Eye (tissue), 1 donor: ENCODE data around the gene TNFSF4.

ENCODE experiments used
- DNase-seq: peaks from one replicate; pipeline ENCODE4 v3.0.0-alpha.2; 2015

TNFSF4 gene

DNA sequence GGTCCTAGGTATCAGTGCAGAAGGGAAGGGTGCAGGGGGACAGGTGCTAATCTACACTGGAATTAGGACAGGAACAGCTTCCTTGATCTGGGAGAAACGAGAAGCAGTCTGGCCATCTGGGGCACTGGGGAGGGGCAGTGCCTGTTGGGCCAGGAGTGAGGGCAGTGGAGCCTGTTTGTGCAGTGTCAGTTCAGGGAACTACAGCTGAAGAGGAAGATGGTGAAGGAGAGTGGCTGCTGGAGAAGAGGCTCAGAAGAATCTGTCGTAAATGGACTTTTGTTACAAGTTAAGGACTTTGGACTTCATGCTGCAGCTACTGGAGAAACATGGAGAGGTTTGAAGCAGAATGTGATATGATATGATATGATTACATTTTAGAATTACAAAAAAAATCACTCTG is 3.2 kb upstream of the TNFSF4 start:
- DNase-seq = no peak

DNA sequence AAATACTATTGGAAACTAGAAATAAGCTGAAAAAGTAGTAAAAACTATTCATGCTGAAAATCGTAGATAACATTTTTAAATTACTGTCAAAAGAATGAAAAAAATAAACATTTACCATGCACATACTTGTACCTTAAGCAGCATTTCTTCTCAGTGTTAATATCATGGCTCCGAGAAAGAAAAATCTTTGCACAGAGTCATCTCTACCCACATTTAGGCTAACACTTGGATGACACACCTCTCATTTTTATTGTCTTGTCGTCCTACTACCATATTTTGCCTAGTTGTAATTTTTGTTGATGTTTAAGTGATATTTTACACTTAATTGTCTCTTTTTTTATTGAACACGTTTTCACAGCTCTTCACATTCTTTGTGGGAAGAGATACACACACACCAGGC is 1.7 kb upstream of the TNFSF4 start:
- DNase-seq = no peak

DNA sequence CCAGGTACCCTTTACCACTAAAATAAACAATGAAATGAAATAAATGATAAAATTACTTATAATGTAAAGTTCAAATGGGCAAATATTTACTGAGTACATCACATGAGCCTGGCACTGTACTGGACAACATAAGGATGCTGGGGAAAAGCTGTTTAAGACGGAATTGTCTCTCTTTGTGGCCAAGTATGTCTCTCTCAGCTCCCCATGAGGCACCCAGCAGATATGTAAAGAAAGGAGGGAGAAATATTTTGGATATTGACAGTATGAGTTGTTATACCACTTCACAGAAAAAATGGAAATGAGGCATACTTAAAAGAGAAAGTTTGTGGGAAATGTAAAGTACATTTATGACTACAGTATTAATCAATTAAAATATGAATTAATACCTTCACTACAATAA is 1.0 kb upstream of the TNFSF4 start:
- no peak for DNase-seq

DNA sequence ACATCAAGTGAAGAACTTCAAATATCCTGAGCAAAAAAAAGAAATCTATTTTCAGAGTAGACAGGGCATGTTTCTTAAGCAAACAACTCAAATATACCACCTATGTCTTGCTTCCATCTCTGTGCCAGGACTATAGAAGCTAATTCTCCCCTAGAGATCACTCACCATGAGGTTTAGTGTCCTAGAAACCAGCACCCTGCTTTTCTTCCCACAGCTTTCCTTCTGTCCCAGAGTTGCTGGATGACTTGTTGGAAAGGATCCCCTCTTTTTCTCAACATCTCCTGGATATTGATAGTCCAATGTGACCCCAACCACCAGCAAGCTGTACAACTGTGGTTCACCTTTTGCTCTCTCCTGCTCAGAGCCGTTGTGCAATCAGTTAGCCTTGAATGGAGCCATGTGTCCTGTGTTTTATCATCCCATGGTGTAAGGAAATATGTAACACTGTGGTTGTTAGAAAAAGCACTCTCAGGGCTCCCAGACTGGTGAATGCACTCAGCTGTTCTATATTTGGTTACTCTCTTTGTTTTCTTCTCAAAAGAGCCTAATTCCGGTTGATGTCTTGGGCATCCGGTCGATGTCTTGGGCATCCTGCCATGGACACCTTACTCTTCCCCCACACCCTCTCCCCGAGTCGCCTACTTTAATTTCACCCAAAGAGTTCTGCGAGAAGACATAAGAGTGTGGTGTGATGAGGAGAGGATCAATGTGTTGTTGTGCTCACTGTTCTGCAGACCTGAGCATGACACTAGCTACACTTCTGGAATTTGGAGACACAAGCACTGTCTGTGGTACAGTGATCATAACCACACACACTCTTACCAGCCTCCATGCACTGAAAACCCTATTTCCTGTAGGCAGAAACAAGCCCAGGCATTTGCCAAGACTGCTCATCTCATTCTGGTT is 1.7 kb downstream of the TNFSF4 start:
- DNase-seq = no peak

DNA sequence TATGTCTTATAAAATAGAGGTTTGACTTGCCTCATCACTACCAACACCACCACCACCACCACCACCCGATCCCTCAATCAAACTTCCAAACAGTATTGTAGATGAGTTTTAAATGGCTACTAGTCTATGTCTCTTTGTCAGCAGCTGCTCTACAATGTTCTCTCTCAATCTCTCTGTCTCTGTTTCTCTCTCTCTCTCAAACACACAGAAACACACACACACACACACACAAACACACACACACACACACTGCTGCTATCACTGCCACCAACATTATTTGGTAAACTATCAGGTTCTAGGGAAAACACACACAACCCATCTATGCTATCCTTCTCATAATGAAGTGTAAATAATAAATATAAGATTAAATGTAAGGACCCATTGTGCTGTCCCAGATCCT is 2.4 kb downstream of the TNFSF4 start:
- DNase-seq = no peak

DNA sequence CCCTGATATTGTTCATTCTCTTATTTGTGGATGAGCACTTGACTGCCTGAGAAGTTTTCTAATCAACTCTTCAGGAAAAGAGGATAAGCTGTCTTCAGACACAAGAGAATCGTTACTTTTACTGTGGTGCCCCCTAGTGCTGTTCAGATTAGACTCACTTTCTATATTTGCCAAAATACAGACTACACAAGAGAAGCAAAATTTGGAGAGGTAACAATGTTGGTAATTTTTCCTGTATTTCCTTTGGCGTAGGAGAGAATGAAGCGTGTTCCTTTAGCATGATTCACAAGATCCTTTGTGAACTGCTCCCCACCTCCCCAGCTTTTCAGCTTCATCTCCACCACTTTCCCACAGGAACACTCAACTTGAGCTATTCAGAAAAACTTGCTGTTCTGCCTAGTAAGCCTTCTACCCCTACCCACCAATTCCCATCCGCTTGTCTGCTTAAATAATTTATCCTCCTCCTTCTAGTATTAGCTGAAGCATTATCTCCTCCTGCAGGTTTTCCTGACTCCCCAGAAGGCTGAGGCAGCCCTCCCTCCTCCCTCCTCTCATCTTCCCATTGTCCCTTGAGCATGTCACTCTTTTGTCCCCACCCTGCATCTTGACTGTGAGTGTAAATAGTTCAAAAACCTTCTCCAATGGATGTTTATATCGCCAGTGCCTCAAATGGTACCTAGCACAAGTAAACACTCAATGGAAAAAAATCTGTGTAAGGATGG is 4.5 kb downstream of the TNFSF4 start:
- peak; percentile 71 for DNase-seq

DNA sequence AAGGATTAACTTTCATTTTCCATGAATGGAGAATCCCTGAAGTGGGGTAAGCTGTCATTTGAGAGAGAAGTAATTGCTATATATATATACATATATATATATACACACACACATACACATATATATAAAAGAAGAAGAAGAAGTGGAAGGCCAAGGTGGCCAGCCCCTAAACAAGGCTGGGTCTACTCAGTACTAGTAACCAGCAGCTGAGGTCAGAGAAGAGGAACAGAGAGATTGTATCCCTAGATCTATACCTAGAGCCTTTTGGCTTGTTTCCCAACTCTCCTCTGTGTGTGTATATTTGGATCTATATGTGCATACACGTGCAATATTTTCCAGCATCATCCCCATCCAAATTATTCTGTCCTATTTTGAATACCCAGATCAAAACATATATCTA is 5.2 kb downstream of the TNFSF4 start:
- no peak for DNase-seq

DNA sequence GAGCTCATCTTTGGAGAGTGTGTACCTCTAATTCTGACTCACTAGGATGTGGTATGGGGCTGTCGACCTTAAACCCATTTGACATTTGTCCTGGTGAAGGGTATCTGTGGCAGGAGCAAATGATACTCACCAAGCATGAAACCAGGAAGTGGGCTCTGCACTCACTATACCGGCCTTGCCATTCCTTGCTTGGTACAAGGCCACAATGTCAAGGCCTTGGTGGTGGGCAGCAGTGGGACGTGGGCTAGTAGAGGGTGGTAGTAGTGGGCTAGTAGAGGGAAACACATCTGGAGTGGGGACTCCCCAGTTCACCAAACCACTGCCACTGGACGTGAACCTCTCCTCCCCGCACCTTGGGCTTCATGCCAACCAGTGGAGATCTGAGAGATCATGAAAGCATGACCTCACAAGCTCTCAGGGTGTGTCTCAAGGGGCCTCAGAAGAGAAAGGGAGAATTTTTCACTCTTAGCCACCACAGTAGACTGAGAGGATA is 11.5 kb downstream of the TNFSF4 start:
- DNase-seq = no peak

DNA sequence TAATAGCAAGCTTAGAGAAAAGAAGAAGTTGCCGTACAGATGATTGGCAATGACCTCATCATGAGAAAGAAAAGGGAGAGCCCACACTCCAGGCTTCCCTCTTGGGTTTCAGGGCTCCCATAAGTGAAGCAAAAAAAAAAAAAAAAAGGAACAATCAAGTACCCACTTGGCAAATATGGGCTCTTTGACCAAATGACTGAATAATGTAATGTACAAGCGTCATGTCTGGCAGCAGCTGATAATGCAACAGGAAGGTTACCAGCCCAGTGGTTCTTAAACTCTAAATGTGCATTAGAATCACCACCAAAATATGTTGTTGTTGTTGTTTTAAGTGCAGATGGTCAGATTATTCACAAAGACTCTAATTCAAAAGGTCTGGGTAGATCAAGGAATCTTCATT is 13.5 kb downstream of the TNFSF4 start:
- DNase-seq = no peak

DNA sequence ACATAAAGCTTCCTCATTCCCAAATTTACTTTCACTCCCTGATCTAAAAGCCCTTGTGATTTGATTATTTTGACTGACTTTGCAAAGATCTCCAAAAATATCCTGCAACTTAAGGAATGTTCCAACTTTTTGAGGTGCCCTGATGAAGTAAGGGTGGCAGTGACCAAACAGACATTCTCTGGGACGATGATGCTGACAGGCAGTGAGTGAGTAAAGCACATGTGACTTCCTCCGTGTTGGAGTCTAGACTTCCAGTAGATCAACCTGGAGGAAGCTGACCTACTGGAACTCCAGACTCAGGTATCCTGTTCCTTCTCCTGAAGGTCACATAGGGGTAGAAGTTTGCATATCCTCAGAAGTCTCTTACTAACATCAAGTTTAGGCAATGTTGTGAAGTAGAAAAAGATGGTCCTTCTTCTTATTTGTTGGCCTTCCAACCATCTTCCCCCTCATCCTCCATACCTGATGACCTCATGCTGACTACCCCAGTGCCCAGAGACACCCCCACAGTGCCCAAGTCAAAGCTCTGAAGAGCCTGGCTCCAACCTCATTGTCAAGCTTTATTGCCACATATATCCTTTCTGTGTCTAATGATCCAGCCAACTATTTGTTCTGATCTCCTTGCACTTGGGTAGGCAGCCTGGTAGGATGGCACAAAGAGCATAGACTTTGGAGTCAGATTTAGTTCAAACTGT is 16.0 kb downstream of the TNFSF4 start:
- no peak for DNase-seq

DNA sequence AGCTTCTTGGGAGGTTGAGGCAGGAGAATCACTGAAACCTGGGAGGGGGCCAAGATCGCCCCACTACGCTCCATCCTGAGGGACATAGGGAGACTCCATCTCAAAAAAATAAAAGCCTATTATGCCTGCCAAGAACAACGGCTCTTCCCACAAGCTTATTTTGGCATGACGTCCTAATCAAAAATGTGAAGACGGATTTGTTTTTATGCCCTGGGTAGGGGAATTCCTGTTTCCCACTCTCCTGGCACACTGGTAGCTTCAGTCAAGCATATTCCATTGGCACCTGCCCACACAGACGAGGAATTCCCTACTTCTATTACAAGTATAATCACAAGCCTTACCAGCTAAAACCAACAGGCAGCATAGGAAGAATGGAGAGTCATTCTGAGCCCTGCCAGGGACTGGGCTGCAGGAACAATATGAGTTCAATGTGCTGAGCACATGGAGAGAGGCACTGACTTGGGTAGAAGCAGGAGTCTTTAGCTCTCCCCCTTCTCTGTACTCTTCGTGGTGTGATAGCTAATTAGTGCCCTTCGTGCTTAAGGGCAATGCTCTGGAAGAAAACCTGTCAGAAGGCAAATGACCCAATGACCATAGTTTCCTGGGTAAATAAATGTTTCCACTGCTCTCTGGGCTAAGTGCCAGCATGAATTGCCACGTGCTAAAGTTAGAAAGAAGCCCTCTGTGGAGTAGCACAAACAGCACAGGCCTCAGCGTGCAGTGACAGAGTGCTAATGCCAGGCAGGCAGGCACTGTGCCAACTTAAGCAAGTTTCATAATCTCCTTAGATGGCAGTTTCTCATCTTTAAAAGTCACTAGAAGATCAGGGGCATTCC is 16.8 kb downstream of the TNFSF4 start:
- DNase-seq = peak; percentile 77

DNA sequence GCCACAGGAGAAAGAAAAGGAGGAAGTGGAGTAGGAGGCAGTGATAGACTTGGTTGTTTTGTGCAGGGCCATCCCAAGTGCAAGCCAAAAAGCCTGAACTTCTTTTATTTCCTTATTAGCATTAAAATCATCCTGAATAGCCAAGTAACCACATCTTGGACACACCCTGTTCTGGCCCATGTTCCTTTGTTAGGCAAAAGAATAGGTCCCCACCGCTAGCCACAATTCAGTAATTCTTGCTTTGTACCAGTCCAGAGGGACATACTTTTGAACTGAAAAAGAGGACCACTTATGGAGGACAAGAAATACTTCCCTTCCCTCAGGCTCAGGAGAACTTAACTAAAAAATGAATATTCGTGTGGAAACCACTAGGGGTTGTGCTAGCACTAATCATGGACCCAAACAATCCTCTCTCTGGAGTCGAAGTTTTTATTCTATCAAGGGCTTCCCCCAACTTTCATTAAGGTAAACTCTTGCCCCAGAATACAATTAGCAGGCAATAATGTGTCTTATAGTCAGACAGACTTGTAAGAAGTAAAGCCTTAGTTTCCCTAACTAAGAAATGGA is 19.4 kb downstream of the TNFSF4 start:
- no peak for DNase-seq

DNA sequence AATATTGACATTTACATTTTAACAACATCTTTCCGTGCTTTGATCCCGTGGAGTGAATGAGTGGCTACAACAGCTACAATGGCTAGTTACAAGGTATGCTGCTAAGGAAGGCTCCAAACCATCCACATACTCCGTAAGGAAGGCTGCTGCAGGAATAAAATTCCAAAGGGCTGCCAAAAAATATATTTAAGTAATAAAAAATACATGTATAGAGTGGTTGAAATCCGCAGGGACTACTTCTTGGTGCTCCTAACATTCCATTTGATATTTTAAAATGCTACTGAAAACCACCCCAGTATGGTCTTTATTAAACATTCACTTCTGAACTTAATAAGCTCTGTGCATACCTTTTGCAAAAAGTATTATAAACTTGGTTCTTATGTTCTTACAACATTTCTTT is 25.3 kb downstream of the TNFSF4 start:
- DNase-seq = no peak

DNA sequence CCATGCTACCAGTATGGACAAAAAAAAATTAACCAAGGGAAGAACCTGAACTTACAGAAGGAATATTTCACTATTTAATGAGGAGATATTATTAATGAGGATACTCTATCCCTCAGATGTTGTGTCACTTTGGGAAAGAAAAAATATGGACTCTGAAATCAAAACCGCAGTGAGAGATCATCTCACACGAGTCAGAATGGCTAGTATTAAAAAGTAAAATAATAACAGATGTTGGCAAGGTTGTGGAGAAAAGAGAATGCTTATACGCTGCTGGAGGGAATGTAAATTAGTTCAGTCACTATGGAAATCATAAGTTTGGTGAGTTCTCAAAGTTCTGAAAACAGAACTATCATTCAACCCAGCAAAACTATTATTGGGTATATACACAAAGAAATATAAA is 30.9 kb downstream of the TNFSF4 start:
- no peak for DNase-seq

DNA sequence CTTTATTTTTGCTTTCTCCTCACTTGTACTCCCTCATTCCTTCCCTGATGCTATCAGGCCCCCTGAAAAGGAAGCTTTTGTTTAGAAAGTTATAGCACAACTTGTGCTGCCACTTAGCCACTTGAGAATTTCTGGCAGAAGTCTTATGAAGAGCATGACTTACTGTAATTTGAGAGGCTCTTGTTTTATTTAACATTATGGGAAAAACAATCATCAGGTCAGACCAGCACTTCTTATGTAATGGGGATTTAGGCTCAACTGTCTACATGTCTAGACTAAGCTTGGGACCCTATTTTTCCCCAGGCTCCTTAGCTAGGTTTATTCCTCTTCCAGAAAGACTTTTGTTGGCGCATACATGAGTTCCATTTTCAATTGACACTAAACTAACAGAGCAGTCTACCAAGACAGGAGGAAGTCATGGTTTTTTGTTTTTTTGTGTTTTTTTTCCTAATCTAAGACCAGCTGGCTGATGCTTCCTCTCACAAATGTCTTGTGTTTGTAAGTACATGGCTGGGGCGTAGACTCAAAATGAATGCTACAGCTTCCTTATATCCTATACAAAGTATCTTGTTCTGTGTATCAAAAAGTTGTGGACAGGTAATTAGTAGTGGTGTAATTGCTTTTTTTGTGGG is 31.5 kb downstream of the TNFSF4 start:
- DNase-seq = no peak

DNA sequence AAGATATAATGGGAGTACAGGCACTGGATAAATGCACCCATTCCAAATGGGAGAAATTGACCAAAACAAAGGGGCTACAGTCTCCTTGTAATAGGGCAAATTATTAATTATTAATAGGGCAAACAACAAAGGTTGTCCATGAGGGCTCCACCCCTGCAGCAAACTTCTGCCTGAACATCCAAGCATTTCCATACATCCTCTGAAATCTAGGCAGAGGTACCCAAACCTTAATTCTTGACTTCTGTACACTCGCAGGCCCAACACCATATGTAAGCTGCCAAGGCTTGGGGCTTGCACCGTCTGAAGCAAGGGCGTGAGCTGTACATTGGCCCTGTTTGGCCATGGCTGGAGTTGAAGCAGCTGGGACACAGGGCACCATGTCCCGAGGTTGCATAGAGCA is 33.7 kb downstream of the TNFSF4 start:
- DNase-seq = no peak

DNA sequence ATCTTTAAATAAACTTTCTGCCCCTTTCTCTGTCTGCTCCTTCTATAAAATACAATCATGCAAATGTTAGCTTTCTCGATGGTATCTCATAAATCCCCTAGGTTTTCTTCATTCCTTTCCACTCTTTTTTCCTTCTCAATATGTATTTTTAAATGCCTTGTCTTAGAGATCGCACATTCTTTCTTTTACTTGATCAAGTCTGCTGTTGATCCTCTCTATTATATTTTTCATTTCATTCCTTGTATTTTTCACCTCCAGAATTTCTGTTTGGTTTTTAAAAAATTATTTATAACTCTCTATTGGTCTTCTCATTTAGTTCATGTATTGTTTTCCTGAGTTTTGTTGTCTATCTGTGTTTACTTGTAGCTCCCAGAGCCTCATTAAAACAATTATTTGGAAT is 36.0 kb downstream of the TNFSF4 start:
- no peak for DNase-seq

DNA sequence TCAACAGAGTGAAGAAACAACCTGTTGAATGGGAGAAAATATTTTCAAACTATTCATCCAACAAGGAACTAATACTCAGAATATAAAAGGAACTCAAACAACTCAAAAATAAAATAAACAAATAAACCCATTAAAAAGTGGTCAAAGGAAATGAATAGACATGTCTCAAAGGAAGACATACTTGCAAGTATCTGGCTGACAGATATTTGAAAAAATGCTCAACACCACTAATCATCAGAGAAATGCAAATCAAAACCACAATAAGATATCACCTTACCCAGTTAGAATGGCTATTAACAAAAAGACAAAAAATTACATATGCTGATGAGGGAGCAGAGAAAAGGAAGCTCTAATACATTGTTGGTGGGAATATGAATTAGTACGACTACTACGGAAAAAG is 38.2 kb downstream of the TNFSF4 start:
- no peak for DNase-seq

DNA sequence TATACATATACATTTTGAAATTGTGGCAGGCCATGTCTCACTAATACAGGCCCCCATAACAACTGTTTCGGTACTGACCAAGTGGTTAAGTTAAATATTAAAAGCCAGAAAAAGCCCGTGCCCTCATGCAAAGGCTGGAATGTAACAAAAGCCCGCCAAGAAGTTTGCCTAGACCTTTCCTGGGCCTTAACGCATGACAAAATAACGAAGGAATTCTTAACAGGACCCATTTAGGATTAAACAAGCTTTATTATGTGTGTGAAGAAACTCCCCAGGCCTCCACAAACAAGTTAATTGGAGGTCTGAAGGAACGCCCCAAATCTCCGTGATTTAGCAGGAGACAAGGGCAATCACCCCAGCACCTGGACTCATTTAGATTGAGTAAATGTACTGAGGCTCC is 42.4 kb downstream of the TNFSF4 start:
- no peak for DNase-seq

DNA sequence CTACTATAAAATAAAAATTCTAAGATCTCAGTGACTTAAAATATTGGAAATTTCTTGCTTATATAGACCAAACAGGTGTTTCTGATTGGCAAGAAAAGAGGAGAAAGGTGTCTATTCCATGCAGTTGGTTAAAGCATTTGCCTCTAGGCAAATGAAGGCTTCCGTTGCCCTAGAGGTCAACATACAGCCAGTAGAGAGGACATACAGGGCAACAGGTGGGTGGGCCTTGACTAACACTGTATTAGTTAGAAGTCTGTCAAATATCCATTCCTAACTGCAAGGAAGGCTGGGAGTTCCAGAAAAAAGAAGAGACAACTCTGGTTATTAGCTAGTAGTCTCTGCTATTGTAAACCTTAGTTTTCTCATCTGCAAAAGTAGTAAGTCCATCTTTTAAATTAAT is 43.0 kb downstream of the TNFSF4 start:
- DNase-seq = no peak

DNA sequence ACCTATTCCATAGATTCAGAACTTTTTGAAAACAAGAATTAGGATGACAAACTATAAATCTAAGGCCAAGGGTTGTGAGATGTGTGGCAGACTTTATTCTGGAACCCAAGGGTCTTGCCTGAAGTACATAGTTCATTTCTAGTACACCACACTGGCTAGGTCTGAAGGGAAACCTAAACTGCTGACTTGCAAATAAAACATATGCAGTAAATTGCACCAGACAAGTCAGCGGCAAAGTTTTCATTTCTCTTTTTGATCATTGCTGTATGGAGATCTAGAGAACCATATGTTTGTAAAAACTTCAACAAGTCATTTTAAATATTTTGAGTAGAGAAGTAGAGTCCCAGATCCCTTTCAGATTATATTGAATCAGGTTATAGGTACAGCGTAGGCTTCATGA is 43.9 kb downstream of the TNFSF4 start:
- DNase-seq = no peak

DNA sequence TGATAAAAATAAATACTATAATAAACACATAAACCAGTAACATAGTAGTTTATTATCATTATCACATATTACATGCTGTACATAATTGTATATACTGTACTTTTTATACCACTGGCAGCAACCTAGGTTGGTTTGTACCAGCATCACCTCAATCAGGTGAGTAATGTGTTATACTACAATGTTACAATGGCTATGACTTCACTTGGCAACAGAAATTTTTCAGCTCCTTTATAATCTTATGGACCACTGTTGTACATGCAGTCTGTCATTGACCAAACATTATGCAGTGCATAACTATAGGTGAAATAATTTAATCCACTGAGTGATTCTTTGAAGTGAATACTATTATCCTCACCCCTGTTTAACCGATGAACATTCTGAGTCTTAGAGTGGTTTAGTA is 44.5 kb downstream of the TNFSF4 start:
- DNase-seq = no peak
